HL-60 (cell line): ENCODE data around the gene ATXN7L2.

ENCODE experiments used
- DNase-seq, 2 experiments: peaks; one replicate each; pipeline ENCODE4 v3.0.0-alpha.2; 2010 to 2020; ENCODE audit warnings: low read depth in 1 of 2, low spot score in 1 of 2
- H3K27ac ChIP-seq: fragments of 250-450 bp; sonication (Bioruptor Pico); replicated peaks from 2 replicates; pipeline ENCODE4 v1.5.1; 2020; ENCODE audit warnings: mild to moderate bottlenecking, moderate library complexity
- H3K27me3 ChIP-seq: fragments of 250-450 bp; sonication (Bioruptor Pico); 2 replicates; pipeline ENCODE4 v1.5.1; 2021; ENCODE audit warnings: mild to moderate bottlenecking, moderate library complexity; ENCODE audit not compliant: insufficient read depth, poor library complexity, severe bottlenecking
- H3K4me3 ChIP-seq: replicated peaks from 2 replicates; pipeline ENCODE4 v1.5.1; 2011; ENCODE audit warnings: mild to moderate bottlenecking, control low read depth, low read length; ENCODE audit not compliant: insufficient read depth
- CTCF ChIP-seq: IDR thresholded peaks from one replicate; pipeline ENCODE4 v1.5.1; 2011; ENCODE audit warnings: low read length, control low read depth, inconsistent platforms; ENCODE audit not compliant: insufficient read depth
- GABPA ChIP-seq: IDR thresholded peaks from 2 replicates; pipeline ENCODE4 v1.6.1; 2012; ENCODE audit warnings: low read depth
- POLR2AphosphoS5 ChIP-seq: IDR thresholded peaks from 2 replicates; pipeline ENCODE4 v1.6.1; 2012; ENCODE audit warnings: low read depth
- REST ChIP-seq: IDR thresholded peaks from 2 replicates; pipeline ENCODE4 v1.6.1; 2012; ENCODE audit warnings: low read depth; ENCODE audit not compliant: insufficient replicate concordance
- SPI1 ChIP-seq: IDR thresholded peaks from 2 replicates; pipeline ENCODE4 v1.6.1; 2012; ENCODE audit warnings: low read depth, mild to moderate bottlenecking, borderline replicate concordance

Gene ATXN7L2

GRCh38 chr1:109523706-109524105 lies 40.0 kb downstream of the ATXN7L2 start:
- no peaks in the 10 kb centered on the region for H3K27me3 ChIP-seq
- no peak for TF ChIP-seq GABPA
- no peak for TF ChIP-seq CTCF
- TF ChIP-seq SPI1: no peak
- no peak for TF ChIP-seq POLR2AphosphoS5
- TF ChIP-seq REST: no peak
- H3K4me3 ChIP-seq: no peak overlapping the region
- H3K27ac ChIP-seq: no peak overlapping the region
- no peak for DNase-seq

- Histone ChIP-seq H3K27me3 (no peaks in the 10 kb centered on the region), H3K27ac (no peak overlapping the region), H3K4me3 (no peak overlapping the region)
- TF ChIP-seq SPI1 (no peak), CTCF (no peak), POLR2AphosphoS5 (no peak), GABPA (no peak), REST (no peak)
- no peak for DNase-seq
Measured at GRCh38 chr1:109527098-109527811, 43.5 kb downstream of the ATXN7L2 start.

GRCh38 chr1:109527846-109528695 lies 44.4 kb downstream of the ATXN7L2 start:
- DNase-seq: no peak
- TF ChIP-seq CTCF (no peak), SPI1 (no peak)
- H3K4me3 ChIP-seq: no peak overlapping the region
- no peaks in the 10 kb centered on the region for H3K27me3 ChIP-seq
- no peak overlapping the region for H3K27ac ChIP-seq
